ENCODE data around the gene SPAG7.

DNA sequence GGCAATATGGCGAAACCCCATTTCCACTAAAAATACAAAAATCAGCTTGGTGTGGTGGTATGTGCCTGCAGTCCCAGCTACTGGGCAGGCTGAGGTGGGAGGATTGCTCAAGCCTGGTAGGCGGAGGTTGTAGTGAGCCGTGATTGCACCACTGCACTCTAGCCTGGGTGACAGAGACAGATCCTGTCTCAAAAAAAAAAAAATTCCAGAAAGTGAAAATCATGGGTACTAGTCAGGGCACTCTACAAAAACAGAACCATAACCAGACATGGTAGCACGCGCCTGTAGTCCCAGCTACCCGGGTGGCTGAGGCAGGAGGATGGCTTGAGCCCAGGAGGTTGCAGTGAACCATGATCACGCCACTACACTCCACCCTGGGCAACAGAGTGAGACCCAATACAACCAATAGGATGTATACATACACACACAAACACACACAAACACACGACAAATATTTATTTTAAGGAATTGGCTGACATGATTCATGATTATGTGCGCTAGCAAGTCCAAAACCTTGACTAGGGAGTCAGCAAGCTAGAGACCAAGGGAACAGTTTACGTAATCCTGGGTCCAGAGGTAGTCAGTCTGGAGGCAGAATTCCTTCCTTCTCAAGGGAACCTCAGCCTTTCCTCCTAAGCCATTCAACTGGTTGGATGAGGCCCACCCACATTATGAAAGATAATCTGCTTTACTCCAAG, 47.1 kb downstream of the SPAG7 start:
- no peak for TF ChIP-seq EZH2 (IDR thresholded peaks at IDR 0.05; ENCODE audit: low read length)
- TF ChIP-seq, protein P1, sequence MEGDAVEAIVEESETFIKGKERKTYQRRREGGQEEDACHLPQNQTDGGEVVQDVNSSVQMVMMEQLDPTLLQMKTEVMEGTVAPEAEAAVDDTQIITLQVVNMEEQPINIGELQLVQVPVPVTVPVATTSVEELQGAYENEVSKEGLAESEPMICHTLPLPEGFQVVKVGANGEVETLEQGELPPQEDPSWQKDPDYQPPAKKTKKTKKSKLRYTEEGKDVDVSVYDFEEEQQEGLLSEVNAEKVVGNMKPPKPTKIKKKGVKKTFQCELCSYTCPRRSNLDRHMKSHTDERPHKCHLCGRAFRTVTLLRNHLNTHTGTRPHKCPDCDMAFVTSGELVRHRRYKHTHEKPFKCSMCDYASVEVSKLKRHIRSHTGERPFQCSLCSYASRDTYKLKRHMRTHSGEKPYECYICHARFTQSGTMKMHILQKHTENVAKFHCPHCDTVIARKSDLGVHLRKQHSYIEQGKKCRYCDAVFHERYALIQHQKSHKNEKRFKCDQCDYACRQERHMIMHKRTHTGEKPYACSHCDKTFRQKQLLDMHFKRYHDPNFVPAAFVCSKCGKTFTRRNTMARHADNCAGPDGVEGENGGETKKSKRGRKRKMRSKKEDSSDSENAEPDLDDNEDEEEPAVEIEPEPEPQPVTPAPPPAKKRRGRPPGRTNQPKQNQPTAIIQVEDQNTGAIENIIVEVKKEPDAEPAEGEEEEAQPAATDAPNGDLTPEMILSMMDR (optimal IDR thresholded peaks at IDR 0.05 in 1 of 3, IDR thresholded peaks at IDR 0.05 in 1 of 3, conservative IDR thresholded peaks at IDR 0.05 in 1 of 3; ENCODE audit: extremely low read depth in 1 of 3, insufficient read depth in 2 of 3, low read length in 3 of 3) = no peak

Data from keratinocyte (primary cell).